8988T (cell line): Measurements from ENCODE around the gene PLCL1.
"Not testable (repeated sequence)": the region's sequence is repeated elsewhere in the genome, so short reads cannot be mapped to it uniquely, and the experiment has no call there.

Experiments
- DNase-seq: peaks from one replicate; pipeline ENCODE4 v3.0.0; 2011

PLCL1 gene

DNA sequence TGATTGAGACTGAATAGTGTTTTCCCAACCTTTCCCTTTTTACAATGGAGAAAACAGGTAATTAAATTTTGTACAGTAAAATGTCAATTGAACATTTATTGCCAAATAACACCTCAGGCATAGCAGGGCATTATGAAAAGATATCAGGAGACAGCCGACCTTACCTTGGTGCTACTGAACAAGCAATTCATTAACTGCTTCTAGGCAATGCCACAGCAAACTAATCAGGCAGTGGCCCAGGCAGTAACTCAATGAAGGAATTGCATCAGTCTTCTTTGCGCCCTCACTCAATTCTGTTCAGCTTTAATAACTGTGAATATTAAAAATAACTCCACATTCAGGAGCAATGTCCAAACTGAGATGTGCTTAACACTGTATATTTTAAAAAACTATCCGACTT, 6.1 kb downstream of the PLCL1 start:
- DNase-seq = no peak

DNA sequence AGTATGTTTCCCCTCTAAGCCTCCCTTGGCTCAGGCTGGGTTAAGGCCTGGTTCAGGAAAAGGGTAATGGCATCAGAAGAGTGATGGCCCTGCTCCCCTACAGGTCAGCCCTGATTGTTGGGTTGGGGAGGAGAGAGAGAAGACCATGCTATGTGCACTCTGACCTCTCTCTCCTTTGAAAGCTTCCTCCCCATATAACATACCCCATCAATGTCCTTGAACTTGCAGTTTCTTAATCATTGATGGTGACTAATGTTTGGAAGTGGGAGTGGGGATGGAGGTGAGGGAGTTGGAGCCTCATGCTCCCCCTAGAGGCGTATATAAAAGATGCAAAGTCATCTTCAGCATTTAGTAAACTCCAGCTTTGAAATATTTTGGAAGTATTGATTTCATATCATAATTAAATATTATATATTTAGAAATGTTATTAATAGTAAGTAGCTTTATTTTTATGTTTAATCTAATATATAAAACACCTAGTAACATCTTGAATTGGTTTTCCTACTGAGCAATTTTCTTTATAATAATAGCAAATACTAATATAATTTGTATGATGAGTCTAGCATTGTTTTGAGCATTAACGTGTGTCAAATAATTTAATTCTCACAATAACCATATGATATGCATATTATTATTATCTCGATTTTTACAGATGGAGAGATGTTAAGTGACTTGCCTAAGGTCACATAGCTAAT, 8.8 kb downstream of the PLCL1 start:
- no peak for DNase-seq

DNA sequence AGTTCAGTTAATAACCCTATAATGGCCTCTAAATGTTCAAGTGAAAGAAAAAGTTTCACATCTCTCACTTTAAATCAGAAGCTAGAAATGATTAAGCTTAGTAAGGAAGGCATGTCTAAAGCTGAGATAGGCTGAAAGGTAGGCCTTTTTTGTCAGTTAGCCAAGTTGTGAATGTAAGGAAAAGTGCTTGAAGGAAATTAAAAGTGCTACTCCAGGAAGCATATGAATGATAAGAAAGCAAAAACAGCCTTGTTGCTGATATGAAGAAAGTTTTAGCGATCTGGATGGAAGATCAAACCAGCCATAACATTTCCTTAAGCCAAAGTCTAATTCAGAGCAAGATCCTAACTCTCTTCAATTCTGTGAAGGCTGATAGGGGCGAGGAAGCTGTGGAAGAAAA, 10.1 kb downstream of the PLCL1 start:
- DNase-seq = no peak

DNA sequence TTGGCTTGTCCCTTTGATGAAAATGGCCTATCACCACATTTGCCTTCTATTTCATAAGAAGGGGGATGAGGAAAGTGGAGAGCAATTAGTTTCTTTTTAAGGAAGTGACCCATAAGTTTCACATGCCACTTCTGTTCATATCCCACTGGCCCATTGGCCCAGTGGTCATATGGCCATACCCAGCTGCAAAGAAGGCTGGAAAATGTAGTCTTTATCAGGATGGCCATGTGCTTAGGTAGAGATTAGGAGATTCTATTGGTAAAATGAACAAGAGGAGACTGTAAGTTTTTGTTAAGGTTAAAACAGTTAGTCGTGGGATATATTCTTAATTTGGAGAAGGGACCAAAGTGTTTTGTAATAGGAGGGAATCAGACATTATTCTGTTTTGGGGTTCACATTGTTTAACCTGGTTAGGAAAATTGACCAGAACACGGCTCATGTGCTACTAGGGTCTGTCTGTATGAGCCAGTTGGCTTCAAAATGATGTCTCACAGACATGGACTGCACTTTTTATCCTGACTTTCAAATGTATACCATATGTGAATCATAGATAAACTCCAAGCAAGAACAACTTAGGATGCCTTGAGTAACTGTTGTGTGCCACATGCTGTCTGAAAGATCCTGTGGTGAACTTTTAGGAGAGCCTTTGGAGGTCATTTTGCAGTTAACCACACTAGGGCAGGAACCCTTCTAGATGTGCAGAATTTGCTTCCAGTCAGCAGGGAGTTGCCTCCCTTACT, 17.3 kb downstream of the PLCL1 start:
- no peak for DNase-seq

DNA sequence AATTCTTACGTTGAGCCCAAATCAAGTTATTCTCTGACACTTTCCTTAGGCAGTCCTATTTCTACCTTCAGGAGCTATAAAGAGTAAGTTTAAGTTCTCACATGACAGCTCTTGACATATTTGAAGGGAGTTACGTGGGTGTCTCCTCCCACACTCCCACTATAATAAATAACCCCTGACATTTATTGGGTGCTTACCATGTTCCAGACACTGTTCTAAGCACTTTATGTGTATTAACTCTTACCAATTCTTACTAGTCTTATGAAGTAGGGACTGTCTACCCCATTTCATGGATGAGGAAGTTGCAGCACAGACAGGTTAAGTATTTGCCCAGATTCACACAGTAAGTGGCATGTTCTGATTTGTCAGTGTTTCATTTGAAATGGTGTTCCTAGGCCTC, 17.9 kb downstream of the PLCL1 start:
- DNase-seq = no peak

DNA sequence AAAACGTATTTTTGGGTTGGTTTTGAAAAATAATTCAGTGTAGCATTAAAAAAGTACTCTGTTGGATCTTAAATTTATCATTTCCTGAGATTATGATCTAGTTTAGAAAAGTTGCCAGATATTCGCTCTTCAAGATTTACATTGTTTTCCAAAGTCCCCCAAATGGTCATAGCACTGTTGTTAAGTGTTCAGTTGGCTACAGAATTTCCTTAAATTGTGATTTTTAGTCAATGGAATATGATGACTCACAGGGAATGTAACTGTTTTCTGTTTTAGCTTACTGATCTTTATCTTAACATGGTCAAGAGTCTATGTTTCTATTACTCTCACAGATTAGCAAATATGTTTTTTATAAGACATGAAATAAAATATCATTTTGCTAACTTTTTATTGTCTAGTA, 23.2 kb downstream of the PLCL1 start:
- no peak for DNase-seq

DNA sequence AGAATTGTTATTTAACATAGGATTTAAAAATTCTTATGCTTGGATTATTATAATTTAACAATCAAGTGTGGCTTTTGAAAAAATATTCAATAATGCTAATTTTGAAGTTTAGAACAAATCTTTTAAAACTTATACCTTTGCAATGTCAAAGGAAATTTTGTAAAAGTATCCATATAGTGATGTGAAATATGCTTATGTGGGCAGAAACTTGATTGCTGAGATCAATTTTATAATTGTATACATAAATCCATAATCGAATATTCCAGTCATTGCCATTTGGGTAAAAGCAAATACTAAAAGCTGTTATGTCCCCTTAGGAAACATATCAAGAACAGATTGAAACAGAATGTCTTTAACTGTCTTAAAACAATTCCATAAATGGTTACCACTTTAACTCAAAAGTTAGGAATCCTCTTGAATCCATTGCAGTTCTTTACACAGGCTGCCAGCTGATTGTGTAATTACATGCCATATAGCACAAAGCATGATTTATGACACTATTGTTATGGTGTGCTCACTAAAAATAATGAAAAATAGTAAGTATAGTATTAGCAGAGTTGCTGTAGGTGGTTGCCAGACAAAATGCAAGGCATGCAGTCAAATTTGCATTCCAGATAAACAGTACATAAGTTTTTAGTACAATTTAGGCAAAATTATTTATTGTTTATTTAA, 24.2 kb downstream of the PLCL1 start:
- DNase-seq = no peak

DNA sequence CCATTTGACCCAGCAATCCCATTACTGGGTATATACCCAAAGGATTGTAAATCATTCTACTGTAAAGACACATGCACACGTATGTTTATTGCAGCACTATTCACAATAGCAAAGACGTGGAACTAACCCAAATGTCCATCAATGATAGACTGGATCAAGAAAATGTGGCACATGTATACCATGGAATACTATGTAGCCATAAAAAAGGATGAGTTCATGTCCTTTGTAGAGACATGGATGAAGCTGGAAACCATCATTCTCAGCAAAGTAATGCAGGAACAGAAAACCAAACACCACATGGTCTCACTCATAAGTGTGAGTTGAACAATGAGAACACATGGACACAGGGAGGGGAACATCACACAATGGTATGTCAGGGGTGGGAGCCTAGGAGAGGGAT, 30.4 kb downstream of the PLCL1 start:
- not testable (repeated sequence) for DNase-seq

DNA sequence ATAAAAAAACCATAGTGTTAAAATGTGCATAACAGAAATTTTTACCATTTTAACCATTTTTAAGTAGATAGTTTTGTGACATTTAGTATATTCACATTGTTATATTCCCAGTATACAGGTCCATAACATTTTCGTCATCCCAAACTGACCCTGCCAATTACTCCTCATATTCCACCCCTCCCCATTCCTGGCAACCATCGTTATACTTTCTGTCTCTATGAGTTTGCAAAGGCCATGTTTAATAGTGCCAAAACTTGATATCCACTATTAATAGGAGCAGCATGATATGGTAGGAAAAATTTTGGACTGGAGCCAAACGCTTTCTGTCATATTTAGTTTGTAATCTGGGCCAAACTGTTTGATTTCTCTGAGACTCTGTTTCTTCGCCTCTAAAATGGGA, 30.9 kb downstream of the PLCL1 start:
- DNase-seq = no peak

DNA sequence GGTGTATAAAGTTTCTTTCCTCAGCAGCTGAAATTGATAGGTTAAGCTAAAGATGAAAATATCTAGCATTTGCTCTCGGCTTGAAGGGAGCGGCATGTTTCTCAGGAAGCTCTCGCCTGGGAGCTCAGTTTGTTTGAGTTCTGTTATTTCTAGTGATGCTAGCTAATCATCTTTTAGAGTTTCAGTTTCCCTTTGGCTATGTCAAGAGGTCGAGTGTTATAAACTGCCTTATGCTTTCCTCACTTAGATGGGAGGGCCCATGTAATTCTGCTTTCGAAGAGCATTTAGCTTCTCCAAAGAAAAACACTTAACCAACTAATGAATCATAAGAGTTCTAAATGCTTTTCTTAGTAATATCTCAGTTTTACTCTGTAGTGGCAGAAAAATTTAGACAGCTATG, 33.6 kb downstream of the PLCL1 start:
- DNase-seq = no peak

DNA sequence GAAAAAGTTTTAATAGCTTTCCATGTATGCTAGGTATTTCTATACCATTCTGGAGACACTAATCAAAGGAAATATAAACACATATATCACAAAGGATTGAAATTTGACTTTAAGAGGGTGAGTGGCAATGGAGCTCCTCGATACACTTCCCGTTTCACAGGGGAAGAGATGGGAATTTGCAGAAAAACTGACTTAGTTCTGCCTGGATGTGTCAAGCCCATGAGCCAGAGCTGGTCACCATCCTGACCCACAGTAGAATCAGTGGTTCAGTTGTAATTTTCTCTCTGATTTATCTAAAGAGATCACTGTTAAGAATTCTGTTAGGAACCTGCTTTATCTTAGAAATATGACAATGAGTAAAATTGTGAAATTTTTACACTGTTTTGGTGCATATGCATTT, 34.2 kb downstream of the PLCL1 start:
- DNase-seq = no peak

DNA sequence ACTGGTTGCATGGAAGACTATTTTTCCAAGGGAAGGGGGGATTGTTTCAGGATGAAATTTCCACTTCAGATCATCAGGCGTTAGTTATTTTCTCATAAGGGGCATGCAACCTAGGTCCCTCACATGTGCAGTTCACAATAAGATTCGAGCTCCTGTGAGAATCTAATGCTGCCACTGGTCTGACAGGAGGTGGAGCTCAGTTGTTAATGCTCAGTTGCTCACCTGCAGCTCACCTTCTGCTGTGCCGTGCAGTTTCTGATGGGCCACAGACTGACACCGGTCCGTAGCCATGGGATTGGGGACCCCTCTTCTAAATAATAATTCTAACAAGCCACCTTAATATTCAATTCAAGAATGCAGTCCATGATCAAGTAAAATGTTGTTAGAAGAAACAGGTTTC, 34.9 kb downstream of the PLCL1 start:
- DNase-seq = no peak

DNA sequence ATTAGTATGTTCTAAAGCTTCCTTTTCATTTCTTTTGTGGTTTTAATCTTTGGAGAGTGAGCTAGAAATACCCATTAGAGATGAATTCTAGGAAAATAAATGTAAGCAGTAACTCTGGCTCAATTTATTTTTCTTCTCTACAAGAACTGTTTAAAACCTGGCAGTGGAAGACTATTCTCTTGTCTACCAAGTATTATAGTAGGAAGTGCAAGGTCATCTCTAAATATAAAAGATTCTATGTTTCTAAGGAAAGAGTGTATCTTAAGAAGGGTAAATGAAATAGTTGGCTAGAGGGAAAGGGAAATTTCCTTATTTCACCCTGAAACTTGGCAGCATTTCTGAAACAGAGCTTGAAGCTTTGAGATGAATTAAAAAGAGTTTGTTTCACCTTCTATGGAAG, 35.5 kb downstream of the PLCL1 start:
- DNase-seq = no peak

DNA sequence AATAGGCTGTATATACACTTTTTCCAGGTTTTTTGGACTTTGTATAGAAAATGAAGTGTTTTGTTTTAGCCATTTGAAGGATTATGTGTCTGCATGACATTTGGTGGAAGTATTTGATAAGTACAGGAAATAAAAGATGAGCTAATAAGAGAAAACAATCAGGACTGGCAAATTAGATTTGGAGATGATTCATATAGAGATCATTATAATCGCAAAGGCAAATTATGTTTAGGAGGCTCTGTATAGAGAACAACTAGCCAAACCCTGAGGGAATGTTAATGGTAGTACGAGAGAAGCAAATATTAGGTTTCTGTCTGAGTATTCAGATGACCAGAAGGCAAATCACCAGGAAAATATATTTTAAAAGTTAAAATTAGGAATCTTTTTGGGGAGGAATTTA, 41.7 kb downstream of the PLCL1 start:
- DNase-seq = no peak

DNA sequence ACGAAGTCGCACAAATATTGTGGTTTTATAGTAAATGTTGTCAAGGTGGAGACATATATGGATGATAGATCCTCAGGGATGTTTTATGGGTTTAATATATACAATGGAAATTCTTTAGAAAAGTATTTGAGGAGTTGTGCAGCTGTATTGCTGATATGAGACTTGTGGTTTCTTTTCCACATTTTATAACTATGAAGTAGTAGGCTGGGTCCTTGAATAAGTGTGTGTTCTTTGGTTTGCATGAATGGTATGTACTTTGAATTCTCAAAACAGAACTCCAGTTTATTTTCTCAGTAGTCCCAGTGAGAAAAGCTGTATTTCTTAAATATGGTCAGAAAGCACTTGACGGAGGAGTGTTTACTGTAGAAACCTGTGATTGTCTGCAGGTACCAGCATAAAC, 42.4 kb downstream of the PLCL1 start:
- DNase-seq = no peak

DNA sequence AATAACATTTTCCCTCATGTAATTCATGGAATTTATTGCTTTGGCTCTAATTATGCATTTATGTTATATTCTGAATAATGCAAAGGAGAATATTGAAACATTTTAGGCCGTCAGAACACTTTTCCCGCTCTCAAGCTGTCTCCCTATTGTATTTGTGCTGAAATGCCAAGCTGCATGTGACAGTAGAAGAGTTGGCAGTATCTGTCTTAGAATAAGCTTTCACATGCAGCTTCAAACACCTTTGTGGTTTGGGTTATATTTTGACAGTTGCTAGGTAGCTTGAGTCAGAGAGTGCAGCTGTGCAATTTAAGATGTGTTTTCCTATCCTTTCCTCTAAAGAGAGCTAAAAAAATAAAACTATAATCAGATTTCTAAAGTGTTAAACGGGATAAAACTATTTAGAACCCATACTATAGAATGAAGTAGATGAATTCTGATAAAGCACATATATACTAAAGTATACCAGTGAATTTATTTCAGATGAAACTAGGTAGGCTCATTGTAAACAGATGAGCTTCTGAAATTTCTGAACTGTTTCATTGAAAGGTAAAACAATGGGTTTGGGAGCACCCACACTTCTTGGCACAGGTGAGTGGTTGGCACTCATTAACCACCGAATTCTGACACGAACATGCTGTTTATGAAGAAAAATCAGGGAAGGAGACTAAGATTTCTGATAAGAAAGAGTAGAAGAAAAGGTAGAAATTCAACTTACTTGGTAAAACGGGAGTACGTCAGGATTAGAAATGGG, 43.4 kb downstream of the PLCL1 start:
- DNase-seq = no peak

DNA sequence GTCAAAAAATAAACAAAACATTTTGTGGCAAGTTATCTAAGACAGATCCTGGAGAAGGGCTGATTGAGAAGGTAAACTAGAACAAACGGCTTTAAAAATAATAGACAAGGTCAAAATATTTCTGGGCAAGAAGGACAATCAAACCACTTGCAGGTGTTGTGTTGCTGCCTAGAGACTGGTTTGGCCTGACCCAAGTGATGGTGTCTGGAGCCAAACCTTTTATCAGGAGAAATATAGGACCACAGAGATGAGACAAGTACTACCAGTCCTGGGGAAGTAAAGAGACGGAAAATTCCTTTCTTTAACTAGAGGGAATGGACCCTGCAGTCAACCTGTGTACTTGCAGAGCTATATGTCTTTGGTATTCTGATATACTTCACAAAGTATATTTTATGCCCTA, 44.2 kb downstream of the PLCL1 start:
- DNase-seq = no peak

DNA sequence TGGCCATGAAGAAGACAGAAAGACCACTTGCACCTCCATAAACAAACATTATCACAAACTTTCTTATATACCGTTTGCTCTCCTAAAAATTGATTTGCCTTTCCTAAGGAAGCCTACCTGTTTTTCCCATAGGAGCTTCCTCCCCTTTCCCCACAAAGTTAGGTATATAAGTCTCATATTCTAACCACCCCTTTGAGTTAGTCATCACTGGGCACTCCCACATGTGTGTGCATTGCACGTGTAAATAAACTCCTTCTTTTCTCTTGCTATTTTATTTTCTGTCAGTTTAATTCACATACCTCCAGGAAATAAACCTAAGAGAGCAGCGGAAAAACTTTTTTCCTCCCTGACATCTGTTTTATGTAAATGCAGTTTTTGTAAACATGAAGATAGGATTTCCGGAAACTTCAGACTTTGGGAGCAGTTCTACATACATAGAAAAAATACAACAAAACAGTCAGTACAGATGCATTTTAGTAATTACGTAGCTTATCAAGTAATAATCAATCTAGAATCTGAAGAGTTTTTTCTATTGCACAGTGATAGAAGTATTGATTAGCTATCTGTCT, 46.6 kb downstream of the PLCL1 start:
- no peak for DNase-seq

DNA sequence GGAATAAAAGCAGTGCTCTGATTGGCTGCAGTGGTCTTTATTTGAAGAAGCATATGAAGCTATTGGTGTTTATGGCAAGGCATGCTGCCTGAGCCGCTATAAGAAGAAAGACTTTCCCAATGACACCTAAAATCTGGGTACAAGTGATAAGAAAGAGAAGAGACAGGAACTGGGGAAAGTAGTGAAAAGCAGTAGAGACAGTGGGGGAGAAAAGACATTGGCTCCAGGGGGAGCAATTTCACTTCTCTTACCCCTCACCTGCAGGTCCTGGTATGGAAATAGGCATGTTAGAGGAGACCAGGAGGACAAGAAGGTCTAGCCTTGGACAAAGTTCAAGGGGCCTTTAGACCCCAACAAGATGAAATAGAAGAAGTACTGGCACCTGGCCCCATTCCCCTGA, 47.1 kb downstream of the PLCL1 start:
- no peak for DNase-seq

DNA sequence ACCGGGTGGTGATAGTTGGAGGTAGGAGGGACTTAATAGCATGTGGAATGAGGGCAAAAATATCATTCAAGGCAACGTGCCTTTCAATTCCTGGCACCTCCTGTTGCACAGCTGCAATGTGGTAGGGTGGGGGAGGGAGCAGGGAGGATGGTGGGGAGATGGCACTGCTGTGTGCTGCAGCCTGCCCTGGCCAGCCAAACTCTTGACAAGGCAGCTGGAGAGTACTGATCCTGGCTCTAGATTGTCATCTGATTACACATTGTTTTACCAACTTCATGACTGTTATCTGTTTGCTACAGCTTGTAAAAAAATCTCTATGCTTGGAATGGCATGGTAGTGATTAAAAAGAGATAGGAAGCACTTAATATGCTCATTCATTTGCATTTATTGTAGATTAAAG, 47.7 kb downstream of the PLCL1 start:
- no peak for DNase-seq

DNA sequence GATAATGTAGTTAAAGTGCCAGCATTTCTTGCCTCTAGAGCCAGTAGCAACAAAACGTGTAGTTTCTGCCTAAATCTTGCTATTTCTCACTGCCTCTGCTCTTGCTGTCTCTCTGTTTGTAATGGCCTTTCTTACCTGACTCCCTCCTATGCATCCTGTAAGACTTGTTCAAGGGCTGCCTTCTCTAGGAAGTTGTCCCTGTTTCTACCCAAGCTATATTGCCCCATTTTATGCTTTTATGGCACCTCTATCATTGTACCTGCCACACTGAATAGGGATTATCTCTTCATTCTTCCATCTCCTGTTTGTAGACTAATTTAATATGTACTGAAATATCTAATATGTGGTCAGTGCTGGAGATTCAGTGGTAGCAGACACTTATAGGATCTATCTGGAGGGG, 49.2 kb downstream of the PLCL1 start:
- no peak for DNase-seq

DNA sequence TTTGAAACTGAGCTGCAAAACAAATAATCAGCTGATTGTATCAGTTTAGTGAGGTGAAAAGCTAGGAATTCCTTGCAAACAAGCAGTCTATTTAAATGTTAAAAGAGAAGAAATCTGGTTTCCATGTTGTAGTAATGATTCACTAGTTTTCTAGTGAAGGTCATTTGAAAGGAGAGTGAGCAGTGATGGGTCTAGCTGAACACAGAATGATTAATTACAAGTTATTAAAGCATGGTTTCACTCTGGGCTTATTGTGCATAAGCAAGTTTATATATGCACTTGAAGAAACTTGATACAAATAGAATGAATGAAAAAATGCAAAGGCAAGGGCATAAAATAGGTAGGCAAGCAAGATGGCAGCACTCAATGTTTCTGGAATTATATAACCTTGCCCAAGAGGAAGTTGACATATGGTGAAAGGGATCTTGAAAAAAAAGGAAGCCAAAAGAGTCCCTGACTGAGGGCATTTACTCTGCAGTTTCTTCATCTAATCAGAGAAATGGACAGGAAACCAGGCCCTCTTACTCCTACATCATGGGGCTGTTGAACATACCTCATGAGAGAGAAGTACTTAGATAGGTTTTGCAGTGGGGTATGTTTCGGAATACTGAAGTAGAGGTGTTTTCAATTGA, 53.2 kb downstream of the PLCL1 start:
- DNase-seq = no peak

DNA sequence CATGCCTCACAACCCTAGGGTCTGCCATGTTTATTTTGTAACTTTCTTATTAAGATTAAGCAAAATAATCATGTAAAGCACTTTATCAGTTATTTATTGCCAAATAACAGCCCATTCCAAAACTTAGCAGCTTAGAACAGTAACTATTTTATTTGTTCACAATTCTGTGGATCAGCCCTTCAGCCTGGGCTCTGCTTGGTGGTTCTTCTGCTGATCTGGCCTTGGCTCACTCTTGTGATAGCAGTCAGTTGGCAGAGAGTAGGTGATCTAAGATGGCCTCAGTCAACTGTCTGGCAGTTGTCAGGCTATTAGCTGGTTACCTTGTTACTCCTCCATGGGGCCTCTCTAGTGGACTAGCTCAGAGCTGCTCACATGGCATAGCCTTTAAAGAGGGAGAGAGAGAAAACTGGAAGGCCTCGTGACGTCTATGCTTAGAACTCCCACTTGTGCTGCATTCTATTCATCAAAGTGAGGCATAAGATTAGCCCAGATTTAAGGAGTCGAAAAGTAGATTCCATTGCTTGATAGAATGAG, 54.3 kb downstream of the PLCL1 start:
- DNase-seq = no peak
